Adrenal gland (tissue), 5 donors: ENCODE measurements around the gene TNFRSF12A.

Experiments used
- POLR2A ChIP-seq, 2 donors: fragments of 450-650 bp; IDR thresholded peaks; one replicate each; pipeline ENCODE4 v1.6.1; 2017; ENCODE audit warnings: antibody characterized with exemption in 2 of 2, mild to moderate bottlenecking in 2 of 2, moderate library complexity in 1 of 2
- TF ChIP-seq, protein P1 (sequence below), 6 experiments: fragments of 450-650 bp in 4 of 6; fragments of 200-600 bp in 2 of 6; sonication (generic) in 1 of 6; IDR thresholded peaks; 1 replicate in 5 of 6; 2 replicates in 1 of 6; pipeline versions ENCODE4 v1.5.1 to v1.8.0; 2016 to 2021; ENCODE audit warnings: antibody characterized with exemption in 6 of 6, mild to moderate bottlenecking in 2 of 6, moderate library complexity in 1 of 6
- donor health status: DM: no; HTN: no; CAD: no.

DNA sequence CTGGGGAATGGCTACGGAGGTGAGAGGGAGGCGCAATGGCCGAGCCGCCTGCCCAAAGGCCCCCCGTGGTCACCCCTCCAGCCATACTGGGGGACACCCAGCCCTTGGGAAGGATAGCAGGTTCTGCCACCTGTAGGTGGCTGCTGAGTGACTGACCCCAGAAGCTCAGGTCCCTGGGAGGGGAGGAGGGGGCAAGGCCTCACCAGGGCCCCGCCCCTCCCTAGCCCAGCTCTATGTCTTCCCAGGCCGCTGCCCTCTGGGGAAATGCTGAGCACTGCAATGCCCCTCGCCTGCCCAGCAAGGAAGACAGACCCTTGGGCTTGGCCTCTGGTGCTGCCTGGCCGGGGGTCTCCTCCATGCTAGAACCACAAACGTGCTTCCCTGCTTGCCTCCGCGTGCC is 18.9 kb upstream of the TNFRSF12A start:
- TF ChIP-seq, protein P1, sequence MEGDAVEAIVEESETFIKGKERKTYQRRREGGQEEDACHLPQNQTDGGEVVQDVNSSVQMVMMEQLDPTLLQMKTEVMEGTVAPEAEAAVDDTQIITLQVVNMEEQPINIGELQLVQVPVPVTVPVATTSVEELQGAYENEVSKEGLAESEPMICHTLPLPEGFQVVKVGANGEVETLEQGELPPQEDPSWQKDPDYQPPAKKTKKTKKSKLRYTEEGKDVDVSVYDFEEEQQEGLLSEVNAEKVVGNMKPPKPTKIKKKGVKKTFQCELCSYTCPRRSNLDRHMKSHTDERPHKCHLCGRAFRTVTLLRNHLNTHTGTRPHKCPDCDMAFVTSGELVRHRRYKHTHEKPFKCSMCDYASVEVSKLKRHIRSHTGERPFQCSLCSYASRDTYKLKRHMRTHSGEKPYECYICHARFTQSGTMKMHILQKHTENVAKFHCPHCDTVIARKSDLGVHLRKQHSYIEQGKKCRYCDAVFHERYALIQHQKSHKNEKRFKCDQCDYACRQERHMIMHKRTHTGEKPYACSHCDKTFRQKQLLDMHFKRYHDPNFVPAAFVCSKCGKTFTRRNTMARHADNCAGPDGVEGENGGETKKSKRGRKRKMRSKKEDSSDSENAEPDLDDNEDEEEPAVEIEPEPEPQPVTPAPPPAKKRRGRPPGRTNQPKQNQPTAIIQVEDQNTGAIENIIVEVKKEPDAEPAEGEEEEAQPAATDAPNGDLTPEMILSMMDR (IDR thresholded peaks at IDR 0.05) = no peak
- no peak for TF ChIP-seq POLR2A (IDR thresholded peaks at IDR 0.05)
